Measurements from ENCODE around the gene BRD4.

BRD4 gene

DNA sequence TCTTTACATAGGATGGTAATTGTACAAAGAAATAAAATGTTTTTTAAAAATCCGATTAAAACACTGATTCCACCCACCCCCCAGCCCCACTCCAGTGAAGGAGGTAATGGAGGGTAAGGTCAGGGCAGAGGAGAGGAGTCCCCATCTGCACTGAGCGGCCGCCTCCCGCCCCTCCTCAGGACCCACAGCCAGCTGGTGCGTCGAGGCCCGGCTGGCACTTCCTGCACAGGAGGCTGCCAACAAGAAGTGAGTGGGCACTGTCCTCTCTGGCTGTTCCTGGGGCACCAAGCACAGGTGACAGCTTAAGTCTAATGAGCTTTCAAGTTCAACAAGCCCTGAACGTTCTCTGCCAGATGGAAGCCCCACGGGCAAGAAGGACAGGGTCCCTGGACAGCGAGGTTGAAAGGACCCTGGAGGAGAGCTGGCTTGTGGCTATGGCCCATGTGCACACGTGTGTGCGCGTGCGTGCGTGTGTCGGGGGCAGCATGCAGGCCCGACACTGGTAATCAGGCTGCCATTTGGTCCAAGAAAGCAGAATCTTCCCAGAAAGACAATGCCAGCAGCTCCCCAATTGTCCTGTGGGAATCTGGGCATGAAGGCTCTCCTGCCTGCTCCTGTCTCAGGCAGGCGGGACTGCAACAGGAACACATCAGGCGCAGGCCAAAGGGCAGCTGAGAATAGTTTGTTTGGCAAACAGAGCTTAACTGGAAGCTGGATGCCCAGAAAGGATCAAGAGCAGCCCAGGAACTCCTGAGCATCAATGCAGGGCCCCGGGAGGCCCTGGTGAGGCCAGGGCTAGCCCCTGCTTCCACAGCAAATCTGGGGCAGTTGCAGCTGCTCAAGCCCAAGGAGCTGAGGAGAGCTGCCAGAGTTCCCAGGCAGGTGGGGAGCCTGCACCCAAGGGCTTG lies 85.0 kb downstream of the BRD4 start:
- FAIRE-seq = no peak

DNA sequence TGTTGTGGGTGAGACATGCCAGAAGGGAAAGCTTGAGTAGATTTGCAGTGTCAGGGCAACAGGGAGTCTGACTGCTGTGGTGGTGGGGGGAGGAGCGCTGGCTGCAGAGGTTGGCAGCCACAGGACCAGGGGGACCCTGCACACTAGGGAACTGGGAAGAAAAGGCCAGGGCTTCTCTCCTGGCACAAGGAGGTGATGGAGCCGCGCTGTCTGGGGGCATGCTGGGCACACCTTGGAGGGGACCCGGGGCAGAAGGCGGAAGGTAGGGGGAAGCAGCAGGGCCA lies 86.2 kb downstream of the BRD4 start:
- FAIRE-seq = no peak

DNA sequence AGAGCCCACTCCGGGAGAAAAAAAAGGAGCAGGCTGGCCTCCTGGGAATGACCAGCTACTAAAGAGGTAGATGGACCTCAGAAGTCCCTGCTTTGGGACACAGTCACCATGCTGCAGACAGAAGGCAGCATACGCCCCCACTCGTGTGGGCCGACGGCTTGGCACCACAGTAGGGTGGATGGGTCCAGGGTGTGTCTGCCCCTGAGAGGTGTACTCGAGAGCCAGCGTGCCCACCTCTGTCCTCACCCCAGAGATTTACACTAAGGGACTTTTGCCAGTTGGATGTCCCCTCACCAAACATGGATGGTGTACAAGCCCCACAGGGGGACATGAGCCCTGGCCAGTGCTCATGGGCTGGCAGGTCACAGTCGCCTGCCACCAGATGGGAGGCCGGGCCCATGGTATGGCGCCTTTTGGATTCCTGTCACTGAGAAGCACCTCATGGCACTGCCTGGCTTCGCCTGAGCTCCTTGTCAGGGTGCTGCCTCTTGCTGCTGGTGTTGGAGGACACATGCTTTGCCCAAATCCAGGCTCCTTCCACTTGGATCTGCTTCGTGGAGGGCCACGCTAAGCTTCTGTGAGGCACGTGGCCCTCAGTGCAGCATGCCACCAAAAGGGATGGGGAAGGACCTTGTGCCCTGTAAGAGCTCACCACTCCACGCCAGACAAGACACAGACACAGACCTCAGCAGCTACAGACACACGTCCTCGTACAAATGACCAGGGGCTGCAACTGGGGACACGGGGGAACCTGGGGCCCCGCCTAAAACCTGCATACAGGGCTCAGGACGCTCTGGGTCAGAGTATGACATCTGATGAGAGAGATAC lies 86.8 kb downstream of the BRD4 start:
- no peak for FAIRE-seq

DNA sequence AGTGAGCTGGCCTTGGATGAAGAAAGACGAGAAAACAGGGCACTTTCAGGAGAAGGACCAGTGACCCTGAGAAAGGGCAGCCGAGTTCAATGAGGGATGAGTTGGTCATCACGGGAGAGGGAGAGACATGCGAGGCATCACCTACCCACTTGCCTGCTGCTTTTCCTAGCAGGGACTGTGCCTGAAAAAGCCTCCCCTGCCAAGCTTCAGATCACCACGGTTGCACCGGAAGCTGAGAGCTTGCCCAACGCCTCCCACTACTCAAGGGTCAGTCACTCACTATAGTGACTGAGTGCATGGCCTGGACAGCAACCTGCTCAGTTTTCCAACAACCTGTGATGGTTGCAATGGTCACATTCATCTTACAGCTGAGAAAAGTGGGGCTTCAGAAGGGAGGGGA lies 87.5 kb downstream of the BRD4 start:
- no peak for FAIRE-seq

DNA sequence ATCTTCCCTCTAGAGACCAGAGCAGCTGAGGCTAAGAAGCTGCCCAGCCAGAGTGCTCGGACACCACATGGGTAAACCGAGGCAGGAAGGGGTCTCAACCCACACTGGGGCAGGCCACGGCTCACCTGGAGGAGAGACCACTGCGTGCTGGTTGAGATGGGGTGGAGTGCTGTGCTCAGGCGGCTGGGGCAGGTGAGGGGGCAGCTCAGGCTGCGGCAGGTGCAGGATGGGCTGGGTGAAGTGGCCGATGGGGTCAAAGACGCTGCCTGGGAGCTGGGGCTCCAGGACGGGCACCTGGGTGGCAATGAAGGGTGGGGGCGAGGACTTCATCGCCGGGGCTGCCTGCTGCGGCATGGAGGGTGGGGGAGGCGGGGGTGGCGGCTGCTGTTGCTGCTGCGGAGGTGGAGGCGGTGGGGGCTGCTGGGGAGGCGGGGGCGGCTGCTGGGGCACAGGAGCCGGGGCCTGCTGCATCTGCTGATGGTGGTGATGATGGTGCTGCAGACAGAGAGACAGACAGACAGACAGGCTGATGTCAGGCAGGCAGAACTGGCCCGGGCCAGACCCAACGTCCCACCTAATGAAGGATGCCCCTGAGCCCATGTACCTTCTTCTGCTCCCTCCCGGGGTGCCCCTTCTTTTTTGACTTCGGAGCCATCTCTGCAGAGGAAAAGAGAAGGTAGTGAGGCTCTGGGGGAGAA lies 88.1 kb downstream of the BRD4 start:
- no peak for FAIRE-seq

DNA sequence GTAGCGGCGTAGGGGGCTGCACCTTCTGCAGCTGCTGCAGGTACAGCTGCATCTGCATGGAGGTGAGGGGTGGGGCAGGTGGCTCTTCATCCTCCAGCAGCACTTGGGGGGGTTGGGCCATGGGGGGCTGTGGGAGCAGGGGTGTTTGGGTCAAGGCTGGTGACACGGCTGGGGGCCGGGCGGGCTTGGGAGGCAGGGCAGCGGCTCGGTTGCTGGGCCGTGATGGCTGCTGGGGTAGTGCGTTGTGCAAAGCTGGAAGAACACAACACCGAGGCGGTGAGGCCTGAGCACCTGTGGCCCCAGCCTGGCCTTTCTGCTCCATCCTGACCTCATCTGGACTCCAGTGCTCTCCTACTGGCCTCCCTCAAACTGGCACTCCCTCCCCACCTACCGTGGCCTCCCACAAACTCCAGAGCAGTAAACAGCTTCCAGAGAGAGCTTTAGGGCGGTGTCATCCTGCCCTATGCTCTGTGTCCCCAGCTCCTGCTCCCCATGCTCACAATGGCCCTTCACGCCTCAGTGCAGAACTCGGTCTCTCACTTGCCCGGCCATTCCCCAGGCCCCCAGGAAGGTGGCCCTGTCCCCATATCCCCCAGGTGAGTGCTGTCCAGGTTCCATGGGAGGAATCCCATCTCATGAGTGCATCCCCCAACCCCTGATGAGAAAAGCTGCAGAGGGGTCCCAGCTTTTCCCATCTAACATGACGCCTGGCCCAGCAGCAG lies 88.9 kb downstream of the BRD4 start:
- no peak for FAIRE-seq

DNA sequence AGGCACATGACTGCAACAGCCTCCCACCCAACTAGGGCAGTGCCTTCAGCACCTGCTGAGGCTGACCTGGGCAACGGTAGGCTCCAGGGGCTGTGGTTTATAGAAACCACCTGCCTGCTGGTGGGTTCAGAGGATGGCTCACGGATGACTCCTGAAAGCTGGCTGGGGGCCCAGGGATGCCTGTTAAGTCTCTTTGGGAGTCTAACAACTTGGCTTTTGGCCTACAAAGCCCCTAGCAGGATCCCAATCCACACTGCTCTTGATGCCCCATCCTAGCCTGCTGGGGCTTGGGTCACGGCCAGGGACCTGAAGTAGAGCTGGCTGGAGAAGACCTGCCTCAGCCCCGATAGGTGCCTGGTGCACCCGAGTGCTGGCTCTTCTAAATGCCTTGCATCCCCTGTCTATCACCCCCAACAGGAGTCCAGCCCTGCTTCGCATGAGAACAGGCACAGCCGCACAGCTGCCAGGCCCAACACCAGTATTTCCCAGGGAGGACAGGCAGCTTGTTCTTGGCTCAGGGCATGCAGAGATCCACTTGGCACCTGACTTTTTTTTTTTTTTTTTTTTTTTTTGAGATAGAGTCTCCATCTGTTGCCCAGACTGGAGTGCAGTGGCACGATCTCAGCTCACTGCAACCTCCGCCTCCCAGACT lies 91.0 kb downstream of the BRD4 start:
- no peak for FAIRE-seq

DNA sequence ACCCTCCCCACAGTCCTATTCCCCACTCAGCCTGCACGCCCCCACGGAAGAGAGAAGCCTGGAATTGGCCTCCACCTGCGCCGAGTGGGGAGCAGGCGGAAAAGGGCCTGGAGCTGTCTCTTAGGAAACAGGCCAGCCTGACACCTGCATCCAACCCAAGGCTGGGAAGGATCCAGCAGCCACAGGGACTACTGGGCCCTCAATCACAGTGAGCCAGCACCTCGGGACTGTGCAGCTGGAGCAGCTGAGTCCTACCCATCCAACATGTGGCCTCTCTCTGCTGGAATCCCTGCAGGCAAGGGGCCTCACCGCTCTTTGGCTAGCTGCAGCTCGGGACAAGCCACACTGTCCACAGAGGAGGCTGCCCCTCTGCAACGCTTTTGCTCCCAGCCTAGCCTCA lies 91.8 kb downstream of the BRD4 start:
- FAIRE-seq = no peak

DNA sequence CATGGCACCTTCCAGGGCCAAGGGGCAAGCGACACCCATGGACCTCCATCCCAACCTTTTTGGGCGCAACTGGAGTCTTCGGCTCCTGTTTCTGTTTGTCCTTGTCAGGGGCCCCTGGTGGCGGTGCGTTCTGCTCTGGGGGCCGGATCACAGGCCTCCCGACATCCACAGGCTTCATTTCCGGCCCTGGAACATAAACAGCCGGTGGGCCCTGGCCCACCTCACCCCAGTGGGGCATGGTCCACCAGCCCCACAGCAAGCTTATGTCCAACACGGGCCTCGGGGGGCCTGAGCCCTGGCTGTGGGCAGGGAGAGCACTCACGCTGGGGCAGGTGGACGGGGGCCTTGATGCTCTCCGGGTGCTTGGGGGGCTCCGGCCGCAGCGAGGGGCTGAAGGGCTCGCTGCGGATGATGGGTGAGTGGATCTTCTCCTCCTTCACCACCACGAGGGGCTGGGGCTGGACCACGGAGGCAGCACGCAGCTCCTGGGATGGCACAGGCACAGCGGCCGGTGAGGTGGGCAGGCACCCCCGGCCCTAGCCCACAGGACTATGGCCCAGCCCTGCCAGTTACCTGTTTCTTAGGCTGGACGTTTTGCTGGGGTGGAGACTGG lies 92.9 kb downstream of the BRD4 start:
- no peak for FAIRE-seq

DNA sequence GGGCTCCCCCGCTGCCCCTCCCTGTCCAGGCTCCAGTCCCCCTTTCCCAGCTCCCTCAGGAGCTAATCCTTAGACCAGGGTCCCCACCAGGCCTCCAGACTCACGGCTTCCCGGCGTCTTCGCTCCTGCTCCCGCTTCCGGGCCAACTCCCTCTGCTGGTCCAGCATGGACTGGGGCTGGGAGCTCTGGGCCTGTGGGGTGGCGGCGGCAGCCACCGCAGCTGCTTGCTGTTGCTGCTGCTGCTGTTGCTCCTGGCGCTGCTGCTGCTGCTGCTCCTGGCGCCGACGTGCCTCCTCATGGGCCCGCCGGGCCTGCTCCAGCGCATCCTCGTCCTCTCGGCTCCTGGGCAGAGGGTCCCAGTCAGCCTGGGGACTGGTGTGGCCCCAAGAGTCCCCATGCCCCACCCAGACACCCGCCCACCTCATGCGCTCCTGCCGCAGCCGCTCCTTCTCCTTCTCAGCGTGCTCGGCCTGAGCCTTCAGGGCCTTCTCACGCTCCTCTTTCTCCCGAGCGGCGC lies 93.6 kb downstream of the BRD4 start:
- no peak for FAIRE-seq

DNA sequence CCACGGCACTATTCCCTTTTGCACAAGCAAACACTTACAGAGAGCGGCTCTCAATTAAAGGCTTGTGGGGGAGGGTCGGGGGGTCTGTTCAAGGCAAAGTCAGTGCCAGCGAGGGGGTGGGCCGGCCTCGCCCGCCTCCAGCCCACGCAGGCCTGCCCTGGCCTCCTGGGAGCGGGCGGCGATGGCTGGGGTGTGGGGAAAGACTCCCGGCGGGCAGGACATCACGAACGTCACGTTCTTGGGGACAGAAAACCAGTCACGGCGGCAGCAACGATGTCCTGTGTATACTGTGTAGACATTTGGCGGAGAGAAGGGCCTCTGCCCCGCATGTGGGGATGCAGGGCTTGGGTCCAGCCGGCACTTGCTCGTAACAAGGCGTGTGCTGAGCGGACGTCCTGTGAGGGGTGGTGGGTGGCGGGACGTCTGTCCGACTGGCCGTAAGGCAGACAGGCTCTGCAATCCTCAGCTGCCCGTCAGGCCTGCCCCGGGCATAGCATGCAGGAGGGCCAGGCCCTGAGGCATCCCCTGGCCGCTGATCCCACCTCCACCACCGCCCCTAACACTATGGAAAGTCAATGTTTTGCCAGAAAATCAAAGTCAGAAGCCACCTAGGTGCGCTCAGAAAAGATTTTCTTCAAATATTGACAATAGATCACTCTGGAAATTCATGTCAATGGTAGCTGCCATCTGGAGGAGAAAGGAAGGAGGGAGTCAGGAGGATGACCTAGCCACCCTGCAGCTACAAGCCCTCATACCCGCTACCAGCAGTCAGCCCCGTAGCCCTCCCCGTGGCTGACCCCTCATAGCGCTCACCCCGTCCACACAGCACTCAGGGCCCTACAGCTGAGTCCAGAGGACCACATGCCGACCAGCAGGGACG lies 94.3 kb downstream of the BRD4 start:
- no peak for FAIRE-seq

DNA sequence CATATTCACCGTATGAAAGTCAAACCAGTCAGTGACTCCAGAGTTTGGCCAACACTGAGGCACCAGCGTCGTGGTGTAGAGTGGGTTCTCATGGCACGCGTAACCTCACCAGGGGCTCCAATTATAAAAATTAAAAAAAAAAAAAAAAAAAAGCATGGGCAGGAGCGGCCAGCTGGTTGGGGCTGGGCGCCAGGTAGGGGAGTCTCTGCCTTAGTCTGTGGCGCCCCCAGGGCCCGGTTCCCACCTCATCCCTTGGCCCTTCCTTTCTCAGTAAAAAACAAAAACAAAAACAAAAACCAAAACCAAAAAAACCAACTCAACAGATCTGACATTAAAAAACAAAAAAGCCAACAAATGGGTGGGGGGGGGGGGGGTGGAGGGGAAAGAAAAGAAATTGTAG lies 95.5 kb downstream of the BRD4 start:
- no peak for FAIRE-seq

DNA sequence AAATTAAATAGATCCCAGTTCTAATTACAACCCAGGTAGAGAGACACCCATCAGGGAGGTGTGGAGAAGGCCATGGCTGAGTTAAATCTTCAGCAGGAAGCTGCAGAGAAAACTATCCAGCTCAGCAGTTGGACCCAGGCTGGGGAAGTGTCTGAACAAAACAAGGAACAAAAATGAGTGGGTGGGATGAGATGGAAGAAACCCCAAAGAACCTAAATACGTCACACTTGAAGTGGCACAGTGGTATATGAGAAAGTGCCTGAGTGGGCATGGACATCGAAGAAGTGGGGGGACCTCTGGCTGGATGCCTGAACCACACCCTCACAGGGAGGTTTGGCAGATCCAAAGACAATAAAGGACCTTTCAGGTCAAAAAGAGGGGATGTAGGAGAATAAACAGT lies 96.6 kb downstream of the BRD4 start:
- no peak for FAIRE-seq

DNA sequence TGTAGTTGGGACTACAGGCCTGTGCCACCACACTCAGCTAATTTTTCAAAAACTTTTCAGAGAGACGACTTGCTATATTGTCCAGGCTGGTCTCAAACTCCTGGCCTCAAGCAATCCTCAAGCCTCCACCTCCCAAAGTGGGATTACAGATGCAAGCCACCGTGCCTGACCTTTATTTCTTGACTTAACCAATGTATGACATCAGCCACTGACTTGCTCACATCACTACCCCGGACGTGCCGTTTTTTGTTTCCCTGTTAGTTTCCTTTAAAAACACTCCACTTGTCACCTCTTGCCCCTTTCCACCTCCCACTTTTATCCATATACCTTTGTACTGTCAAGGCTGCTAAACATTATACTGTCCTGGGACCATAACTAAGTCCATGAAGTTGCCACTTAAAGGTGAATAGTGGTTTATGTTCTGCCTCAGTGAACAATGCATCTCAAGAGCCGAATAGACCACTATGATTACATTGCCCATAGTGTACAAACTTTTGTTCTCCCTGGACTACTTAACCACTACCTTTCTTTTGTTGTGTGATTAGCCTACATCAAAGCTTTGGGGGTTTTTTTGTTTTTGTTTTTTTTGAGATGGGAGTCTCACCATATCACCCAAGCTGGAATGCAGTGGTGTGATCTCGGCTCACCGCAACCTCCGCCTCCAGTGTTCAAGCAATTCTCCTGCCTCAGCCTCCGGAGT lies 97.8 kb downstream of the BRD4 start:
- no peak for FAIRE-seq

DNA sequence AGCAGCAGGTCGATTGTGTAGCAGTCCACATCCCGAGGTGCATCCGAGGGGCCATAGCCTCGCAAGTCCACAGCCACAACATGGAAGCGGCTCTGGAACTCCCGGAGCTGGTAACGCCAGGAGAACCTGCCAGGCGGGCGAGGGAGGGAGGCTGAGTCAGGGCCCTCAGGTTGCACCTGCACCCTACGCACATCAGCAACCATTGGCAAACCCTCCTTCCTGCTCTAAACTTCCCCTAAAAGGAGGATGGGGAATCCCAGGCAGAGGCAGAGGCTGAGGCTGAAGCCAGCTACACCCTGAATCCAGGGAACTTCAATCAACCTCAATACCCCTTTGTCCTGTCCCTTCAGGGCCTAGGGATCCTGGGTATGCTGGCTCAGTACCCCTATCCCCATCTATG lies 101.1 kb downstream of the BRD4 start:
- no peak for FAIRE-seq

DNA sequence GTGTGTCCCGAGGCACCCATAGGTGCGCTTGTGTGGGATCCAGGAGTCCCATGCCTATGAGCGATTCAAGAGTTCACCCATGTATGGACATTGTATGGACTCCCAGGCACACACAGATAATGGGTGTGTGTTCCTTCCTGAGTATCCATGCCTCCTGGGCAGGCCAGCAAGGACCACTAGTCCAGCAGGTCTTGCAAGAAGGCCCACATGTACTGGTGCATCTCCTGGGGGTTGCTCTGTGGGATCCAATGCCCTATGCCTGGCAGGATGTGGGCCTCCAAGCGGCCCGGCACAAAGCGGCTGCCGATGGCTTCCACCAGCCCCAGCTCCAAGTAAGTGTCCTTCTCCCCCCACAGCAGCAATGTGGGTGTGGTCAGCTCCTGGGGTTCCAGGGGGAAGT lies 105.1 kb downstream of the BRD4 start:
- FAIRE-seq = no peak

DNA sequence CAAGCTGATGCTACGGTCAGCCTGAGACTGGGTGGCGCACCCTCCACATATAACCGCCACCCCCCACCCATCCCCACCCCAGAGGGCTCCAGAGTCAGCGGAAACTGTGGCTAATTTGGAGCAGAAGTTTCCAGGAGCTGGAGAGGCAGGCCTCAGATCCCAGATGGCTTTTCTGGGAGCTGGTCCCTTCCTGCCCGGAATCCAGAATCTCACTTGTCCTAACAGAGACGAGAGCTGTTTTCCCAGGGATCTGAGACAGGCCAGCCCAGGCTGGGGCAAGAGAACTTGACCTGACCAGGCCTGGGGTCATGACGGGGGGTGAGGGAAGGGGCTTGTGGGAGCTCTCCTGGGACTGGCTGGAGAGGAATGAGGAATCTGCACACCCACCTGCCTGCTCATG lies 106.6 kb downstream of the BRD4 start:
- FAIRE-seq = no peak

DNA sequence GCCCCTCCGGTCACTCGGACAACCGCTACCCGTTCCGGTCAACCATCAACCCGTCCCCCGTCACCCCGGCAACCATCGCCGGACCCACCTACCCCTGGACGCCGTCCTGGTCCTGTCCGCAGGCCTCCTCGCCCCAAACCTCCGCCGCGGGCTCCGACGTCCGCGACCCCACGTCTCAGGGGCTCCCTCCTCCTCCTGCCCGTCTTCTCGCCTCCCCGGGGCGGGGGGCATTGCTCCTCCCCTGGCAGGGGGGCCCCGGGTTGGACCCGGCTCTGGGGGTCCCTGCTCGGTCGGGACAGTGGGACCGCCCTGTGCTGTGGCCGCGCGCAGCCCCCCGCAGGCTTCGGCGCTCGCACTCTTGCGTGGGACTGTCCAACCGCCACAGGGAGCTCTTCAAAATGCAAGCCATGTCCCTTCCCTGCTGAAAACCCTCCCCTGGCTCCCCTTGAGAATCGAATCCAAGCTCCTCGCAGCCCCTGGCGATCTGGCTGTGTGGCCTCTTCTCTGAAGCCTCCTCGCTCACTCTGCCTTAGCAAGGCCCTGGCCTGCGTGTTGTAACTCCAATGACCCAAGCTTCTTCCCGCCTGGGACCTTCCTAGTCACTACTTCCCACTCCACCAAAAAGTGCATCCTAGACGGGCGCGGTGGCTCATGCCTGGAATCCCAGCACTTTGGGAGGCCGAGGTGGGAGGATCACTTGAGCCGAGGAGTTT lies 108.5 kb downstream of the BRD4 start:
- FAIRE-seq = no peak
